C4-2B (cell line): ENCODE data around the gene CDIPT.

Experiments used
- H3K27ac ChIP-seq: fragments of 450-650 bp; 2 replicates; pipeline ENCODE4 v1.5.1; 2017
- CTCF ChIP-seq: fragments of 450-650 bp; conservative IDR thresholded peaks from 2 replicates; pipeline ENCODE4 v1.5.1; 2017; ENCODE audit warnings: mild to moderate bottlenecking
- ZFX ChIP-seq: fragments of 450-650 bp; IDR thresholded peaks from 2 replicates; pipeline ENCODE4 v1.6.1; 2017

CDIPT gene

GRCh38 chr16:29844575-29845331 is 18.3 kb downstream of the CDIPT start:
- no peak overlapping the region for H3K27ac ChIP-seq
- TF ChIP-seq CTCF (no peak), ZFX (no peak)

DNA sequence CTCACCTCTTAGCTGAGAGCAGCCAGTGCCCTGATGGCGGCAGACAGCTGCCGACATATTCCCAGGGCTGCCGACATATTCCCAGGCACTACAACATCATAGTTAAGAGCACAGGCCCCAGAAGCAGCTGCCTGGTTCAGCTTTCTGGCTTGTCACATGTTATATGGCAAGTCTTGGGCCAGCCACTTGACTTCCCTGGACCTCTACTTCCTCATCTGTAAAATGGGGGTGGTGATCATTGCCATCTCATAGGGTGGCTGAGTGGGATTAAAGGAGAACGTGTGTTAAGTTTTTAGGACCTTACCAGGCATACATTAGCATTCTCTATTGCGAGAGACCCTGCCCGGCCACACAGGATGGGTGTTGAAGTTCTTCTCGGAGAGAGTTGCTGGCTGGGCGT is 19.1 kb downstream of the CDIPT start:
- H3K27ac ChIP-seq = no peak overlapping the region
- no peak for TF ChIP-seq ZFX
- no peak for TF ChIP-seq CTCF

DNA sequence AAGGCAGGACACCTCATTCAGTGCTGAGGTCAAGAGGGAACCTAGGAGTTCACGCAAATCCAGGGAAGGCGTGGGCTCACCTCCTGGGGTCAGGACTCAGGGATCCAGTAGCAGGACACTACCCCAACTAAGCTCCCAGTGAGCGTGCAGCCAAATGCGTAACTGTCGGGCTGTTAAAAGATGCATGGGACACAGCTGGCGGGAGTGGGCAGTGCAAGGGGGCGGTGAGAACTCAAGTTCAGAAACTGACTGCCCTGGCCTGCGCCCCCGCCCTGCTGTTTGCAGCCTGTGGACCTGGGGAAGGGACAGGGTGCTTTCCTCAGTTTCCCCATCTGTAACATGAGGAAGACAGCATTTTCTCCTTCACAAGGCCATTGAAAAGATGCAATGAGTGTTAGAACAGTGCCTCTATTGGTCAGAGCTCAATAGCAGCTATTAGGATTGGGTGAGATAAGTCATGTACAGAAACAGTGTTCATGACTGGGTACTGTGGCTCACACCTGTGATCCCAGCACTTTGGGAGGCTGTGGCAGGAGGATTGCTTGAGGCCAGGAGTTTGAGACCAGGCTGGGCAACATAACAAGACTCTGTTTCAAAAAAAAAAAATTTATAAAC is 20.2 kb downstream of the CDIPT start:
- TF ChIP-seq CTCF (no peak), ZFX (no peak)
- H3K27ac ChIP-seq = no peak overlapping the region

- H3K27ac ChIP-seq = no peak overlapping the region
- TF ChIP-seq CTCF = no peak
- no peak for TF ChIP-seq ZFX
Measured at GRCh38 chr16:29841631-29842030, 21.4 kb downstream of the CDIPT start.

DNA sequence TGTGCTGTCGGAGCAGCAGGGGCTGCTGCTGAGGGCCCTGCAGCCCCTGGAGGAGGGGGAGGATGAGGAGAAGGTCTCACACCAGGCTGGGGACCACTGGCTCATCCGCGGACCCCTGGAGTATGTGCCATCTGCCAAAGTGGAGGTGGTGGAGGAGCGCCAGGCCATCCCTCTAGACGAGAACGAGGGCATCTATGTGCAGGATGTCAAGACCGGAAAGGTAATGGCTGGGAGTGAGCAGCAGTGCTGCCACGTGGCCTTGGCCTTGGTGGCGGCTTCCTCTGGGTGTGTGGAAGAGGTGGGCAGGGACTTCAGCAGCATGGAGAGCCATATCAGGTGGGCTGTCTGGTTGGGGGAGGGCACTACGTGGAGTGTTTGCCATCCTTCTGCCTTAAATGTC is 22.8 kb downstream of the CDIPT start:
- no peak overlapping the region for H3K27ac ChIP-seq
- TF ChIP-seq ZFX = no peak
- TF ChIP-seq CTCF = no peak

- no peak overlapping the region for H3K27ac ChIP-seq
- no peak for TF ChIP-seq CTCF
- no peak for TF ChIP-seq ZFX
Measured at GRCh38 chr16:29839822-29840221, 23.2 kb downstream of the CDIPT start.

DNA sequence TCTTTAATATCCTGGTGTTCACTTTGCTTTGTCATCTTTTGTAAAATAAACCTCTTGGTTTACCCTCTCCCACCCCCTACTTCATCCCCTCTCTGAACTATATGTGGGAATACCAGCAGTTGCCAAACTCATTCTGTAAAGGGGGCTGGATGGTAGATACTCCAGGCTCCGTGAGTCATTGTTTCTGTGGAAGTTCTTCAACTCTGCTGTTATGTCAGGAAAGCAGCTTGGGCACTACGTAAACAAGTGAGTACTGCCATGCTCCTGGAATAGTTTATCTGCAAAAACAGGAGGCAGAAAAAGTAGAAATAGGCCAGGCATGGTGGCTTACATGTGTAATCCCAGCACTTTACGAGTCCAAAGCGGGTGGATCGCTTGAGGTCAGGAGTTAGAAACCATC is 25.2 kb downstream of the CDIPT start:
- TF ChIP-seq CTCF = no peak
- no peak for TF ChIP-seq ZFX
- H3K27ac ChIP-seq = no peak overlapping the region
